WTC11 (cell line): ENCODE measurements around the gene DOC2A. TPM values are rescaled to one million over a fixed set of nuclear protein-coding genes. Genes with fewer than 3 reads are reported as not detected.

Source experiments
- ATAC-seq: fragments of 200-7000 bp; cut with Tn5 transposase; 2 replicates; pipeline ENCODE4 v1.10.0; 2021; ENCODE audit warnings: mild to moderate bottlenecking, moderate library complexity
- CTCF ChIA-PET: fragments of 300-600 bp; sonication (Branson Sonifier 250); formaldehyde crosslinking; loops from one replicate; lab custom pipeline; 2021; ENCODE audit warnings: antibody characterized with exemption; lab: Charles Lee
- POLR2A ChIA-PET: fragments of 350-600 bp; sonication (Branson Sonifier 250); formaldehyde crosslinking; loops from one replicate; lab custom pipeline; 2021; ENCODE audit warnings: antibody characterized with exemption; lab: Charles Lee
- DNase-seq: peaks from one replicate; pipeline ENCODE4 v3.0.0; 2021; ENCODE audit warnings: low spot score
- H3K27ac Mint-ChIP-seq: 2 replicates; pipeline ENCODE4 v1.8.0; 2021; ENCODE audit warnings: mixed read lengths
- H3K27me3 Mint-ChIP-seq: 2 replicates; pipeline ENCODE4 v1.8.0; 2021; ENCODE audit warnings: low read depth, mild to moderate bottlenecking, moderate library complexity, mixed read lengths
- H3K36me3 Mint-ChIP-seq: 2 replicates; pipeline ENCODE4 v1.8.0; 2021; ENCODE audit warnings: mixed read lengths
- H3K4me1 Mint-ChIP-seq: 2 replicates; pipeline ENCODE4 v1.8.0; 2022; ENCODE audit warnings: mixed read lengths
- H3K4me3 Mint-ChIP-seq: 2 replicates; pipeline ENCODE4 v1.8.0; 2021; ENCODE audit warnings: mild to moderate bottlenecking, moderate library complexity, mixed read lengths
- H3K9me3 Mint-ChIP-seq: 2 replicates; pipeline ENCODE4 v1.8.0; 2021; ENCODE audit warnings: mixed read lengths
- ARID4B ChIP-seq: sonication (generic); formaldehyde crosslinking; IDR thresholded peaks from 2 replicates; pipeline ENCODE4 v1.8.0; 2023; ENCODE audit warnings: missing genetic modification reagents, mild to moderate bottlenecking, borderline replicate concordance
- IRF2 ChIP-seq: sonication (generic); formaldehyde crosslinking; IDR thresholded peaks from 2 replicates; pipeline ENCODE4 v1.8.0; 2022; ENCODE audit warnings: low read depth, missing genetic modification reagents, borderline replicate concordance
- SMAD3 ChIP-seq: sonication (generic); formaldehyde crosslinking; IDR thresholded peaks from 2 replicates; pipeline ENCODE4 v1.8.0; 2022; ENCODE audit warnings: missing genetic modification reagents, mild to moderate bottlenecking, borderline replicate concordance
- SOX15 ChIP-seq: fragments of 250-450 bp; sonication (Bioruptor Pico); IDR thresholded peaks from 2 replicates; pipeline ENCODE4 v1.9.0; 2021; ENCODE audit warnings: mild to moderate bottlenecking
- SP1 ChIP-seq: sonication (generic); formaldehyde crosslinking; conservative IDR thresholded peaks from 2 replicates; pipeline ENCODE4 v1.8.1; 2022; ENCODE audit warnings: missing genetic modification reagents
- ZMAT4 ChIP-seq: fragments of 250-450 bp; sonication (Bioruptor Pico); IDR thresholded peaks from 2 replicates; pipeline ENCODE4 v1.9.0; 2021; ENCODE audit warnings: mild to moderate bottlenecking
- total RNA-seq: library from RNA; stranded (reverse); gene quantifications from 3 replicates; pipeline ENCODE4 v1.2.3, GENCODE V29; 2021
- TF ChIP-seq, protein P1 (sequence below): fragments of 250-450 bp; sonication (Bioruptor Pico); IDR thresholded peaks from 2 replicates; pipeline ENCODE4 v1.8.0; 2021; ENCODE audit warnings: mild to moderate bottlenecking
- TF ChIP-seq, protein P2 (sequence below): sonication (generic); formaldehyde crosslinking; IDR thresholded peaks from 2 replicates; pipeline ENCODE4 v1.8.0; 2022; ENCODE audit warnings: mild to moderate bottlenecking, missing genetic modification reagents
- TF ChIP-seq, protein P3 (sequence below): sonication (generic); formaldehyde crosslinking; conservative IDR thresholded peaks from 2 replicates; pipeline ENCODE4 v1.8.1; 2023; ENCODE audit warnings: mild to moderate bottlenecking, low read depth, missing genetic modification reagents, moderate library complexity
- TF ChIP-seq, protein P4 (sequence below): sonication (generic); formaldehyde crosslinking; IDR thresholded peaks from 2 replicates; pipeline ENCODE4 v1.8.1; 2023; ENCODE audit warnings: mild to moderate bottlenecking, missing genetic modification reagents, borderline replicate concordance
- TF ChIP-seq, protein P5 (sequence below): sonication (generic); formaldehyde crosslinking; IDR thresholded peaks from 2 replicates; pipeline ENCODE4 v1.8.0; 2022; ENCODE audit warnings: mild to moderate bottlenecking, missing genetic modification reagents

The DOC2A gene
- total RNA-seq, 1 experiment from 2014 or later, result 10.8 TPM

GRCh38 chr16:29978081-29978480 lies 32.7 kb downstream of the DOC2A start (continued):
- TF ChIP-seq, protein P1, sequence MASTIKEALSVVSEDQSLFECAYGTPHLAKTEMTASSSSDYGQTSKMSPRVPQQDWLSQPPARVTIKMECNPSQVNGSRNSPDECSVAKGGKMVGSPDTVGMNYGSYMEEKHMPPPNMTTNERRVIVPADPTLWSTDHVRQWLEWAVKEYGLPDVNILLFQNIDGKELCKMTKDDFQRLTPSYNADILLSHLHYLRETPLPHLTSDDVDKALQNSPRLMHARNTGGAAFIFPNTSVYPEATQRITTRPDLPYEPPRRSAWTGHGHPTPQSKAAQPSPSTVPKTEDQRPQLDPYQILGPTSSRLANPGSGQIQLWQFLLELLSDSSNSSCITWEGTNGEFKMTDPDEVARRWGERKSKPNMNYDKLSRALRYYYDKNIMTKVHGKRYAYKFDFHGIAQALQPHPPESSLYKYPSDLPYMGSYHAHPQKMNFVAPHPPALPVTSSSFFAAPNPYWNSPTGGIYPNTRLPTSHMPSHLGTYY (CRISPR knock-in tag), result no peak
- no peak for TF ChIP-seq IRF2 (CRISPR knock-in tag)
- no peak for TF ChIP-seq SP1 (CRISPR knock-in tag)
- TF ChIP-seq, protein P2, sequence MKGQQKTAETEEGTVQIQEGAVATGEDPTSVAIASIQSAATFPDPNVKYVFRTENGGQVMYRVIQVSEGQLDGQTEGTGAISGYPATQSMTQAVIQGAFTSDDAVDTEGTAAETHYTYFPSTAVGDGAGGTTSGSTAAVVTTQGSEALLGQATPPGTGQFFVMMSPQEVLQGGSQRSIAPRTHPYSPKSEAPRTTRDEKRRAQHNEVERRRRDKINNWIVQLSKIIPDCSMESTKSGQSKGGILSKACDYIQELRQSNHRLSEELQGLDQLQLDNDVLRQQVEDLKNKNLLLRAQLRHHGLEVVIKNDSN (CRISPR knock-in tag), result no peak
- TF ChIP-seq, protein P3, sequence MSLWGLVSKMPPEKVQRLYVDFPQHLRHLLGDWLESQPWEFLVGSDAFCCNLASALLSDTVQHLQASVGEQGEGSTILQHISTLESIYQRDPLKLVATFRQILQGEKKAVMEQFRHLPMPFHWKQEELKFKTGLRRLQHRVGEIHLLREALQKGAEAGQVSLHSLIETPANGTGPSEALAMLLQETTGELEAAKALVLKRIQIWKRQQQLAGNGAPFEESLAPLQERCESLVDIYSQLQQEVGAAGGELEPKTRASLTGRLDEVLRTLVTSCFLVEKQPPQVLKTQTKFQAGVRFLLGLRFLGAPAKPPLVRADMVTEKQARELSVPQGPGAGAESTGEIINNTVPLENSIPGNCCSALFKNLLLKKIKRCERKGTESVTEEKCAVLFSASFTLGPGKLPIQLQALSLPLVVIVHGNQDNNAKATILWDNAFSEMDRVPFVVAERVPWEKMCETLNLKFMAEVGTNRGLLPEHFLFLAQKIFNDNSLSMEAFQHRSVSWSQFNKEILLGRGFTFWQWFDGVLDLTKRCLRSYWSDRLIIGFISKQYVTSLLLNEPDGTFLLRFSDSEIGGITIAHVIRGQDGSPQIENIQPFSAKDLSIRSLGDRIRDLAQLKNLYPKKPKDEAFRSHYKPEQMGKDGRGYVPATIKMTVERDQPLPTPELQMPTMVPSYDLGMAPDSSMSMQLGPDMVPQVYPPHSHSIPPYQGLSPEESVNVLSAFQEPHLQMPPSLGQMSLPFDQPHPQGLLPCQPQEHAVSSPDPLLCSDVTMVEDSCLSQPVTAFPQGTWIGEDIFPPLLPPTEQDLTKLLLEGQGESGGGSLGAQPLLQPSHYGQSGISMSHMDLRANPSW (CRISPR knock-in tag), result no peak
- TF ChIP-seq, protein P4, sequence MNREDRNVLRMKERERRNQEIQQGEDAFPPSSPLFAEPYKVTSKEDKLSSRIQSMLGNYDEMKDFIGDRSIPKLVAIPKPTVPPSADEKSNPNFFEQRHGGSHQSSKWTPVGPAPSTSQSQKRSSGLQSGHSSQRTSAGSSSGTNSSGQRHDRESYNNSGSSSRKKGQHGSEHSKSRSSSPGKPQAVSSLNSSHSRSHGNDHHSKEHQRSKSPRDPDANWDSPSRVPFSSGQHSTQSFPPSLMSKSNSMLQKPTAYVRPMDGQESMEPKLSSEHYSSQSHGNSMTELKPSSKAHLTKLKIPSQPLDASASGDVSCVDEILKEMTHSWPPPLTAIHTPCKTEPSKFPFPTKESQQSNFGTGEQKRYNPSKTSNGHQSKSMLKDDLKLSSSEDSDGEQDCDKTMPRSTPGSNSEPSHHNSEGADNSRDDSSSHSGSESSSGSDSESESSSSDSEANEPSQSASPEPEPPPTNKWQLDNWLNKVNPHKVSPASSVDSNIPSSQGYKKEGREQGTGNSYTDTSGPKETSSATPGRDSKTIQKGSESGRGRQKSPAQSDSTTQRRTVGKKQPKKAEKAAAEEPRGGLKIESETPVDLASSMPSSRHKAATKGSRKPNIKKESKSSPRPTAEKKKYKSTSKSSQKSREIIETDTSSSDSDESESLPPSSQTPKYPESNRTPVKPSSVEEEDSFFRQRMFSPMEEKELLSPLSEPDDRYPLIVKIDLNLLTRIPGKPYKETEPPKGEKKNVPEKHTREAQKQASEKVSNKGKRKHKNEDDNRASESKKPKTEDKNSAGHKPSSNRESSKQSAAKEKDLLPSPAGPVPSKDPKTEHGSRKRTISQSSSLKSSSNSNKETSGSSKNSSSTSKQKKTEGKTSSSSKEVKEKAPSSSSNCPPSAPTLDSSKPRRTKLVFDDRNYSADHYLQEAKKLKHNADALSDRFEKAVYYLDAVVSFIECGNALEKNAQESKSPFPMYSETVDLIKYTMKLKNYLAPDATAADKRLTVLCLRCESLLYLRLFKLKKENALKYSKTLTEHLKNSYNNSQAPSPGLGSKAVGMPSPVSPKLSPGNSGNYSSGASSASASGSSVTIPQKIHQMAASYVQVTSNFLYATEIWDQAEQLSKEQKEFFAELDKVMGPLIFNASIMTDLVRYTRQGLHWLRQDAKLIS (CRISPR knock-in tag), result no peak
- TF ChIP-seq ARID4B, result no peak
- TF ChIP-seq, protein P5, sequence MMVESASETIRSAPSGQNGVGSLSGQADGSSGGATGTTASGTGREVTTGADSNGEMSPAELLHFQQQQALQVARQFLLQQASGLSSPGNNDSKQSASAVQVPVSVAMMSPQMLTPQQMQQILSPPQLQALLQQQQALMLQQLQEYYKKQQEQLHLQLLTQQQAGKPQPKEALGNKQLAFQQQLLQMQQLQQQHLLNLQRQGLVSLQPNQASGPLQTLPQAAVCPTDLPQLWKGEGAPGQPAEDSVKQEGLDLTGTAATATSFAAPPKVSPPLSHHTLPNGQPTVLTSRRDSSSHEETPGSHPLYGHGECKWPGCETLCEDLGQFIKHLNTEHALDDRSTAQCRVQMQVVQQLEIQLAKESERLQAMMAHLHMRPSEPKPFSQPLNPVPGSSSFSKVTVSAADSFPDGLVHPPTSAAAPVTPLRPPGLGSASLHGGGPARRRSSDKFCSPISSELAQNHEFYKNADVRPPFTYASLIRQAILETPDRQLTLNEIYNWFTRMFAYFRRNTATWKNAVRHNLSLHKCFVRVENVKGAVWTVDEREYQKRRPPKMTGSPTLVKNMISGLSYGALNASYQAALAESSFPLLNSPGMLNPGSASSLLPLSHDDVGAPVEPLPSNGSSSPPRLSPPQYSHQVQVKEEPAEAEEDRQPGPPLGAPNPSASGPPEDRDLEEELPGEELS (CRISPR knock-in tag), result no peak

DNA sequence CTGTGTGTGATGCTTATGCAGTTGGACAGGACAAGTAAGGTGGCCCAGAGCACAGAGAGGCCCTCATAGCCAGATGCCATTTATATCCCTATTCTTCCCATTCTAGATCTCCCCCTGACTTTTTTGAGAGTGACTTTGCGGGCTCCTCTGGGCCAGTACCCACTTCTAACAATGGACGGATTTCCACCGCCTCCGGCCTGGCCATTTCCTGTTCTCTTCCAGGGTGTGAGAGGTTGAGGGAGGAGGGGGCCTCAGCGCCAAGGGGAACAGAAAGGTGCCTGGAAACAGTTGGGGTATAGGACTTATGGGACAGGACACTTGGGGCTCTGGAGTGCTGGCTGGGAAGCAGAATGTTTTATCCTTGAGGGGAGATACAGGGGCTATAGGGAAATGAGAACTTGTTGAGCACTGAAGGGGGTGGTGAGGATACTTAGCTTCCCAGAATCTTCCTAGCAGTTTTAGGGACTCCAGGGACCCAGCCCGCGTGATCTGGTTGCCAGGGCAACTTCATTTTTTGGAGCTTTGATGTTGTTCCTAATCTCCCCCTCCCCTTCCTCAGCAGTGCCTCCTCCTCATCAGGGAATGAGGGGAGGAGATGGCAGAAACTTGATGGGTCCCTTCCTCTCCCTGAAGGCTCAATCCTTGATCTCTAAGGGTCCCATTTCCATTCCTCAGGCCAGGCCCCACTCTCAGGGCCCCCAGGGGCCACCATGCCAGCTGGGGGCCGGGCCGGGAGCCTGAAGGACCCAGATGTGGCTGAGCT lies 33.6 kb downstream of the DOC2A start:
- H3K27ac Mint-ChIP-seq, result no peak overlapping the region
- no peak for TF ChIP-seq ARID4B
- TF ChIP-seq SMAD3 (CRISPR knock-in tag), result no peak
- no peak for TF ChIP-seq SOX15
- TF ChIP-seq ZMAT4 (CRISPR knock-in tag), result no peak
- TF ChIP-seq, all 79 proteins: peak for 0
- Mint-ChIP-seq H3K36me3 (peaks cover 44% of the 10 kb centered on the region), H3K9me3 (peaks cover 12% of the 10 kb centered on the region), H3K27me3 (peaks cover 12% of the 10 kb centered on the region), H3K4me3 (no peak overlapping the region), H3K4me1 (peaks cover 27% of the 10 kb centered on the region)
- no peak for ATAC-seq
- ChIA-PET CTCF (interaction anchor here (0.6 to 5.5 kb wide), 6 partner anchors 24 to 135 kb away, joined by 3 to 36 read pairs (median 4); partner anchors contain the start of gene TLCD3B), POLR2A (no interaction called here)
- DNase-seq, result no peak
